GM12892 (cell line): Measurements from ENCODE around the gene SMYD4. TPM values are rescaled to one million over a fixed set of nuclear protein-coding genes. Genes with fewer than 3 reads are reported as not detected.
A peak's percentile ranks its signal among the peaks of the same experiment; 100 is the strongest.

Experiments
- DNase-seq: peaks from one replicate; pipeline ENCODE4 v3.0.0; 2011; ENCODE audit not compliant: insufficient read length
- FAIRE-seq: peaks from 2 replicates; lab custom pipeline; 2011; peaks lifted over from hg19 to GRCh38; lab: Jason Lieb, UNC
- POLR2A ChIP-seq: IDR thresholded peaks from 2 replicates; pipeline ENCODE4 v1.6.1; 2011; ENCODE audit warnings: low read depth, low read length, control low read depth
- POLR2AphosphoS5 ChIP-seq: IDR thresholded peaks from 2 replicates; pipeline ENCODE4 v1.6.1; 2011; ENCODE audit warnings: low read depth, low read length, control low read depth
- TAF1 ChIP-seq: IDR thresholded peaks from 2 replicates; pipeline ENCODE4 v1.6.1; 2011; ENCODE audit warnings: low read depth, mild to moderate bottlenecking, control low read depth, low read length, borderline replicate concordance
- polyA plus RNA-seq: library from polyadenylated mRNA; unstranded; fragments of >200 nt; gene quantifications from one replicate; pipeline ENCODE4 v1.2.1, GENCODE V29; 2012; ENCODE audit warnings: missing spikeins, inconsistent platforms; ENCODE audit not compliant: missing spikeins

Gene SMYD4
- 11.6 TPM for polyA plus RNA-seq

GRCh38 chr17:1829592-1830257, at the start of gene SMYD4, which contains the start of gene RPA1:
SMYD4 (minus strand) TSS chr17:1829902; CDS start chr17:1827994, 1,908 bp downstream.
RPA1 (plus strand) TSS chr17:1830005; CDS start chr17:1830094, 89 bp downstream.
- FAIRE-seq (peak; percentile 100), DNase-seq (peak; percentile 96)
- TF ChIP-seq POLR2AphosphoS5 (peak; percentile 82), POLR2A (peak; percentile 92), TAF1 (no peak)

GRCh38 chr17:1878419-1879121, 48.9 kb upstream of the SMYD4 start:
- no peak for DNase-seq
- no peak for FAIRE-seq
- TF ChIP-seq POLR2AphosphoS5 (no peak), POLR2A (no peak), TAF1 (no peak)

- no peak for TF ChIP-seq POLR2AphosphoS5
- TF ChIP-seq POLR2A, result no peak
- no peak for TF ChIP-seq TAF1
- no peak for FAIRE-seq
- DNase-seq, result no peak
Observed at GRCh38 chr17:1875597-1875996, 45.9 kb upstream of the SMYD4 start.

- FAIRE-seq (peak; percentile 93), DNase-seq (no peak)
- TF ChIP-seq TAF1, result no peak
- TF ChIP-seq POLR2A, result no peak
- TF ChIP-seq POLR2AphosphoS5, result no peak
Observed at GRCh38 chr17:1873418-1873817, 43.7 kb upstream of the SMYD4 start.

GRCh38 chr17:1872976-1873375, 43.3 kb upstream of the SMYD4 start:
- no peak for TF ChIP-seq TAF1
- no peak for TF ChIP-seq POLR2A
- TF ChIP-seq POLR2AphosphoS5, result no peak
- no peak for DNase-seq
- no peak for FAIRE-seq

GRCh38 chr17:1872254-1872653, 42.6 kb upstream of the SMYD4 start:
- FAIRE-seq, result no peak
- TF ChIP-seq POLR2A, result no peak
- no peak for TF ChIP-seq POLR2AphosphoS5
- TF ChIP-seq TAF1, result no peak
- no peak for DNase-seq

GRCh38 chr17:1871756-1872155, 42.1 kb upstream of the SMYD4 start:
- no peak for DNase-seq
- TF ChIP-seq POLR2AphosphoS5 (no peak), POLR2A (no peak), TAF1 (no peak)
- peak; percentile 9 for FAIRE-seq

GRCh38 chr17:1870592-1870991, 40.9 kb upstream of the SMYD4 start:
- no peak for FAIRE-seq
- no peak for TF ChIP-seq POLR2A
- TF ChIP-seq POLR2AphosphoS5, result no peak
- no peak for TF ChIP-seq TAF1
- DNase-seq, result no peak

GRCh38 chr17:1868090-1868489, 38.4 kb upstream of the SMYD4 start:
- no peak for FAIRE-seq
- no peak for TF ChIP-seq POLR2A
- TF ChIP-seq POLR2AphosphoS5, result no peak
- no peak for TF ChIP-seq TAF1

GRCh38 chr17:1867307-1867706, 37.6 kb upstream of the SMYD4 start:
- no peak for FAIRE-seq
- TF ChIP-seq TAF1 (no peak), POLR2A (no peak), POLR2AphosphoS5 (no peak)
- no peak for DNase-seq

More at GRCh38 chr17:1868090-1868489, 38.4 kb upstream of the SMYD4 start:
- no peak for DNase-seq

- TF ChIP-seq TAF1, result no peak
- TF ChIP-seq POLR2A, result no peak
- TF ChIP-seq POLR2AphosphoS5, result no peak
- DNase-seq (peak; percentile 27), FAIRE-seq (peak; percentile 70)
Observed at GRCh38 chr17:1865252-1866037, 35.7 kb upstream of the SMYD4 start.
